ENCODE results near the gene JAKMIP3.

Gene JAKMIP3

DNA sequence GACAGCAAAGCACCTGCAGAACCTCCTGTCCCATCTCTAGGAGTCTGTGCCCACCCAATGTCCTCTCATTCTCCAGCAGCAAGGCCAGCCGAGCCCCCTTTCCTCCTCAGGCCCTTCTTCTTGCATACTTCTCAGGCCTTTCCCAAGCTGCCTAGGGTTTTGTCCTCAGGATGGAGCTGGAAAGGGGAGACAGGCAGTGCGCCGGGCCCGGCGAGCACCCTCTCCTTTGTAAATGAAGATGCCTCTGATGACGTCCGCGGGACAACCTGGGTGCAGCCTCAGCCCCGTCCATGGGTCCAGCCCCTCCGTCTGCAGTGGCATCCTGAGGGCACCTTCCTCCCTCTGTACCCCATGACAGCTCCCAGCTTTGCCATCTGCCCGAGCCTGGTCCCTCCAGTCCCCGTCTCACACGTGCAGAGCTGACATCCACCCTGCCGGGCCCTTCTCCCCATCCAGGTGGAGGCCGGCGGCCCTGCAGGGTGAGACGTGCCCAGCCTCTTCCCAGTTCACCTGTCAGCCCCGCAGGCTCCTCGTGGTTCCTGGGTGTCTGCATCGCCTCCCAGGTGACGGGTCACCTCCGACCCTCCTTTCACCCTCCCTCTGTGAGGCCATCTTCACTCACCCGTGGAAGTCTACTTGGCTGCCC lies 36.4 kb downstream of the JAKMIP3 start:
- H3K36me3 ChIP-seq (ENCODE audit: insufficient read depth, low read depth, low read length), result no peaks in the 10 kb centered on the region
- no peaks in the 10 kb centered on the region for H3K4me1 ChIP-seq (ENCODE audit: insufficient read depth, low read length)
- H3K27me3 ChIP-seq (ENCODE audit: insufficient read depth, low read length), result no peaks in the 10 kb centered on the region
- no peak overlapping the region for H3K9ac ChIP-seq (ENCODE audit: low read depth, low read length)
- no peak overlapping the region for H3K27ac ChIP-seq (ENCODE audit: low read length)
- no peaks in the 10 kb centered on the region for H3K9me3 ChIP-seq (ENCODE audit: insufficient read depth, low read depth, low read length)
- no peak overlapping the region for H3K4me3 ChIP-seq (ENCODE audit: low read length)

DNA sequence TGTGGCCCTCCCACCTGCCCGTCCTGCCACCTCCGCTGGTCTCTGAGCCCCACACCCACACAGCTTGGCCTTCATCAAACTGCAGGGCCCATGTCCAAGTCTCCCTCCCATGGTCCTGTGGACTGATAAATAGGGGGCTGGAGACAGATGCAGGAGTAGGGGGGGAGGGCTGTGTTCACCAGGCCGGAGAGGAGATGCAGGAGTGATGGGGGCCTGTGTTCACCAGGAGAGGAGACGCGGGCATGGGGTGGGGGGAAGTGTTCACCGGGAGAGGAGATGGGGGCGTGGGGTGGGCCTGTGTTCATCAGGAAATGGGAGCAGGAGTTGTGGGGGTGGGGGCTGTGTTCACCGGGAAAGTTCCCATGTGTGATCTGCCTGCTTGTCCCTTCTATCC lies 37.0 kb downstream of the JAKMIP3 start:
- no peaks in the 10 kb centered on the region for H3K9me3 ChIP-seq (ENCODE audit: insufficient read depth, low read depth, low read length)
- no peak overlapping the region for H3K9ac ChIP-seq (ENCODE audit: low read depth, low read length)
- no peaks in the 10 kb centered on the region for H3K4me1 ChIP-seq (ENCODE audit: insufficient read depth, low read length)
- no peaks in the 10 kb centered on the region for H3K27me3 ChIP-seq (ENCODE audit: insufficient read depth, low read length)
- H3K4me3 ChIP-seq (ENCODE audit: low read length), result no peak overlapping the region
- H3K36me3 ChIP-seq (ENCODE audit: insufficient read depth, low read depth, low read length), result no peaks in the 10 kb centered on the region
- H3K27ac ChIP-seq (ENCODE audit: low read length), result no peak overlapping the region

DNA sequence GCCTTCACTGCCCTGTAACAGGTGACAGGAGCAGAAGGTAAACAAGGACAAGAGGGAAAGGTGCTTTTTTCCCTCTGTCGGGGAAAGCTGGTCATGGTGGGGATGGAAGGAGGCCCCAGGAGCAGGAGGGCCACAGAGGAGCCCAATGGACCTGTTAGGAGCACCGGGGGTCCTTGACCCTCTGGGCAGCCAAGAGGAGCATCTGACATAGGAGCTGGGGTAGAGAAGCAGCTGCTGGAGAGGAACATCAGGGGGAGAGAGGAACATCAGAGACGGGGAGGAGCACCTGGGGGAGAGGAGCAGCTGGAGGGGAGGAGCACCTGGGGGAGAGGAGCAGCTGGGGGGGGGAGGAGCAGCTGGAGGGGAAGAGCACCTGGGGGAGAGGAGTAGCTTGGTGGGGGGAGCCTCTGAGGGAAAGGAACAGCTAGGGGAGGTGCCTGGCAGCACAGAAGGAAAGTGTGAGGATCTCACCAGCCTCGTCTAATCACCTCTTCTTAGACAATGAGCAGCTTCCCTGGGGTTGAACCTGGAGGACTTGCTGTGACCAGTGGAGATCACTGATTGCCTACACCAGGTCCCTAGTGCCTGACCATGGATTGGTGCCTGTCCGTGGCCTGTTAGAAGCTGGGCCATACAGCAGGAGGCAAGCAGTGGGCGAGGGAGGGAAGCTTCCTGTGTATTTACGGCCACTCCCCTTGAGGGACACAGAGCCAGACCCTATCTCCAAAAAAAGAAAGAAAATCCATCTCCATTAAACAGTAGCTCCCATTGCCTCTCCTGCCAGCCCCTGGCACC lies 37.6 kb downstream of the JAKMIP3 start:
- H3K27me3 ChIP-seq (ENCODE audit: insufficient read depth, low read length), result no peaks in the 10 kb centered on the region
- H3K27ac ChIP-seq (ENCODE audit: low read length), result no peak overlapping the region
- H3K4me3 ChIP-seq (ENCODE audit: low read length), result no peak overlapping the region
- H3K9ac ChIP-seq (ENCODE audit: low read depth, low read length), result no peak overlapping the region
- no peaks in the 10 kb centered on the region for H3K4me1 ChIP-seq (ENCODE audit: insufficient read depth, low read length)
- no peaks in the 10 kb centered on the region for H3K9me3 ChIP-seq (ENCODE audit: insufficient read depth, low read depth, low read length)
- H3K36me3 ChIP-seq (ENCODE audit: insufficient read depth, low read depth, low read length), result no peaks in the 10 kb centered on the region

DNA sequence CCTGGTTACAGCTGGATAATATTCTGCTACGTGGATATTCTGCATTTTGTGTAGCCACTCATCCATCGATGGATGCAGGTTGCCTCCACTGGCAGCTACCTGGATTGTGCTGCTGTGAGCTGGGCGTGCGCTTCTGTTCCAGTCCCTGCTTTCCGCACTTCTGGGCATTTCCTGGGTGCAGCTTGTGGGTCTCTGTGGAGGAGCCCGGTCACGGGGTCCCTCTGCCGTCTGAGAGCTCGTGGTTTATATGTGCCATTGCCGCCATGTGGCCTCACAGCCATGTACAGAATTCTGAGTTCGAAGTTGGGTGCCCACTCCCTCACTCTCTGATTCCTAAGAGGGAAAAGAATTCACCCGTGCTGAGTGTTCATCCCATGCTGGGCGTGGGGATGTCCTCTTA lies 38.3 kb downstream of the JAKMIP3 start:
- H3K9ac ChIP-seq (ENCODE audit: low read depth, low read length), result no peak overlapping the region
- no peaks in the 10 kb centered on the region for H3K9me3 ChIP-seq (ENCODE audit: insufficient read depth, low read depth, low read length)
- no peaks in the 10 kb centered on the region for H3K4me1 ChIP-seq (ENCODE audit: insufficient read depth, low read length)
- H3K4me3 ChIP-seq (ENCODE audit: low read length), result no peak overlapping the region
- H3K27ac ChIP-seq (ENCODE audit: low read length), result no peak overlapping the region
- no peaks in the 10 kb centered on the region for H3K27me3 ChIP-seq (ENCODE audit: insufficient read depth, low read length)
- no peaks in the 10 kb centered on the region for H3K36me3 ChIP-seq (ENCODE audit: insufficient read depth, low read depth, low read length)

DNA sequence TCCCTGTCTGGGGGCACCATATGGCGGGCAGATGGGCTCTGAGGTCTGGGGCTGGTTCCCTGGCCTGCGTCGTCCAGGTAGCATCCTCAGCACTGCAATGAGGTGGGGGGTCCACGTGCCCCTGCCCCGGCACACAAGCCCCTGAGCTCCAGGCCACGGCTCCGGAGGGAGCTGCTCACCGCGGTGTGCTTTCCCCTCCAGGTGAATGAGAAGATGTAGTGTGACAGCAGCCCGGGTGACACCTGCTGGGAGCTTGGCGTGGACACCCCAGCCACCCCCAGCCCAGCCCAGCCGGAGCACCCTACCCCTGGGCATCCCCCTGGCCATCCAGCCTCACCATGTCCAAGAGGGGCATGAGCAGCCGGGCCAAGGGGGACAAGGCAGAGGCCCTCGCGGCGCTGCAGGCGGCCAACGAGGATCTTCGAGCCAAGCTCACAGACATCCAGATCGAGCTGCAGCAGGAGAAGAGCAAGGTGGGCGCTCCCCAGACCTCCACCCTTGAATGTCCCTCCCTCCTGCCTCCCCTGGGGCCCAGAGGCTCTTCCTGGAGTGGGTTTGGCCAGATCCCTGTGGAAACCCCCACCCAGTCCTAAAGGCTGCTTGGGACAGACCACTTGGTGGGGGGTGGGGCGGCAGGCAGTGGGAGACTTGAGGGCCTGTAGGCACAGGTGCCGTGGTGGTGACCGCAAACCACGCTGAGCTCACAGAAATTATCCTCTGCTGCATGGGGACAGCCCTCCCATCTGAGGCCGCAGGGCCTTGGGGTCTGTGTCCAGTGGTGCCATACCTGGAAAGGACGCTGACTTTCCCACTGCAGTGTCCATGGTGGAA lies 38.9 kb downstream of the JAKMIP3 start:
- Histone ChIP-seq H3K9me3 (ENCODE audit: insufficient read depth, low read depth, low read length) (no peaks in the 10 kb centered on the region), H3K27ac (ENCODE audit: low read length) (no peak overlapping the region), H3K4me1 (ENCODE audit: insufficient read depth, low read length) (no peaks in the 10 kb centered on the region), H3K9ac (ENCODE audit: low read depth, low read length) (no peak overlapping the region), H3K27me3 (ENCODE audit: insufficient read depth, low read length) (no peaks in the 10 kb centered on the region), H3K36me3 (ENCODE audit: insufficient read depth, low read depth, low read length) (no peaks in the 10 kb centered on the region), H3K4me3 (ENCODE audit: low read length) (no peak overlapping the region)

GRCh38 chr10:132105302-132105995 lies 39.7 kb downstream of the JAKMIP3 start:
- no peaks in the 10 kb centered on the region for H3K27me3 ChIP-seq (ENCODE audit: insufficient read depth, low read length)
- no peaks in the 10 kb centered on the region for H3K9me3 ChIP-seq (ENCODE audit: insufficient read depth, low read depth, low read length)
- no peaks in the 10 kb centered on the region for H3K4me1 ChIP-seq (ENCODE audit: insufficient read depth, low read length)
- no peak overlapping the region for H3K9ac ChIP-seq (ENCODE audit: low read depth, low read length)
- H3K4me3 ChIP-seq (ENCODE audit: low read length), result no peak overlapping the region
- H3K27ac ChIP-seq (ENCODE audit: low read length), result no peak overlapping the region
- no peaks in the 10 kb centered on the region for H3K36me3 ChIP-seq (ENCODE audit: insufficient read depth, low read depth, low read length)

DNA sequence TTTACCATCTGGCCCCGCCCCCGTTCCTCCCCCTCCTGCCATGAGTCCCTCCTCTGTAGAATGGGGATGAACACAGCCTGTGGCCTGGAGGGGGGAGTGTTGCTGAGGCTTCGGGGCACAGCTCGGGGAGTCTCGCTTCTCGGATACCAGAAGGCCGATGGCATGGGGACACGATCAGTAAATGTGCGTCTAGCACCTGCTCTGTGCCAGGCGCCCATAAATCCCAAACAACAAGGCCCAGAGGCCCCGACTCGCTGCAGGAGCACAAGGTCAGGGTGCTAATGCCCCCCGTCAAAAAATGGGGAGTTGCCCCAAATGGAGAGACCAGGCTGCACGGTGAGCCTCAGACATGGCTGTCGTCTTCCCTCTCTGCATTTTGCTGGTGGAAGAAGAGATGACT lies 40.7 kb downstream of the JAKMIP3 start:
- H3K9me3 ChIP-seq (ENCODE audit: insufficient read depth, low read depth, low read length), result no peaks in the 10 kb centered on the region
- H3K27me3 ChIP-seq (ENCODE audit: insufficient read depth, low read length), result no peaks in the 10 kb centered on the region
- H3K9ac ChIP-seq (ENCODE audit: low read depth, low read length), result no peak overlapping the region
- H3K4me3 ChIP-seq (ENCODE audit: low read length), result no peak overlapping the region
- H3K27ac ChIP-seq (ENCODE audit: low read length), result no peak overlapping the region
- H3K4me1 ChIP-seq (ENCODE audit: insufficient read depth, low read length), result no peaks in the 10 kb centered on the region
- H3K36me3 ChIP-seq (ENCODE audit: insufficient read depth, low read depth, low read length), result no peaks in the 10 kb centered on the region

GRCh38 chr10:132107186-132107948 lies 41.6 kb downstream of the JAKMIP3 start:
- Histone ChIP-seq H3K27ac (ENCODE audit: low read length) (no peak overlapping the region), H3K9ac (ENCODE audit: low read depth, low read length) (no peak overlapping the region), H3K4me1 (ENCODE audit: insufficient read depth, low read length) (no peaks in the 10 kb centered on the region), H3K36me3 (ENCODE audit: insufficient read depth, low read depth, low read length) (no peaks in the 10 kb centered on the region), H3K27me3 (ENCODE audit: insufficient read depth, low read length) (no peaks in the 10 kb centered on the region), H3K9me3 (ENCODE audit: insufficient read depth, low read depth, low read length) (no peaks in the 10 kb centered on the region), H3K4me3 (ENCODE audit: low read length) (no peak overlapping the region)

DNA sequence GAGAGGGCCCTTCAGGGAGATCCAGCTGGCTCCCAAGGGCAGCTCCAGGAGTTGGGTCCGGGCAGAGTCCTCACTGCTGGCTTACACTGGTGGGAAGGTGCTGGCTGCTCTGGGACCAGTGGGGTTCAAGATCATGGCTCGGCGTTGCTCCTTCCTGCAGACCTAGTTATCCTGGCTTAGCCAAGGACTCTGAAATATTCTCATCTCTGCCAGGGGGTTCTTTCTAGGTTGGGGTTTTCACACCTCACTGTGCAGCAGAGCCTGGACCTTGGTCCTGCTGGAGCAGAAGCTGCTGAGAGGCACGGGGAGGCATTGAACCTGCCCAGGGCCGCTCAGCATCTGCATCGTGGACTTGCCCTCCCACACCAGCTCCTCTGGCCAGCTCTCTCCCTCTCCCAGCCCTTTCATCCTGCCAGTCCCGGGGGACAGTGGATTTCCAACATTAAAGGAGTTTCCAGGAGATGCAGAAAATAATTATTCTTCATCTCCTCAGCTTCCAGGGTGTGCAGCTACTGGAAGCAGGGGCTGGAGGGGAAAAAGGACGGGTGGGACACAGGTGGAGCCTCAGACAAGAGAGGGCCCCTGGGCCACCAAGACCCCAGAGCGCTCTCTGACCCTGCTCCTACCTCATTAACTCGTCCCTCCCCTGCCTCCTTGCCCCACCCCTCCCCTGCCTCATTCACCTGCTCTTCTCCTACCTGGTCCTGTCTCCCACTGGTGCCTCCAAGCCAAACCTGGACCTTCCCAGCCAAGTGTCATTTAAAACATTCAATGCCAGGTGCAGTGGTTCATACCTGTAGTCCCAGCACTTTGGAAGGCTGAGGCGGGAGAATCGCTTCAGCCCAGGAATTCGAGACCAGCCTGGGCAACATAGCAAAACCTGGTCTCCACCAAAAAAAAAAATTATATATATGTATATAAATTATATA lies 42.5 kb downstream of the JAKMIP3 start:
- H3K27me3 ChIP-seq (ENCODE audit: insufficient read depth, low read length), result no peaks in the 10 kb centered on the region
- H3K27ac ChIP-seq (ENCODE audit: low read length), result no peak overlapping the region
- no peaks in the 10 kb centered on the region for H3K4me1 ChIP-seq (ENCODE audit: insufficient read depth, low read length)

GRCh38 chr10:132109341-132110110 lies 43.8 kb downstream of the JAKMIP3 start:
- Histone ChIP-seq H3K36me3 (ENCODE audit: insufficient read depth, low read depth, low read length) (no peaks in the 10 kb centered on the region), H3K4me1 (ENCODE audit: insufficient read depth, low read length) (no peaks in the 10 kb centered on the region), H3K27ac (ENCODE audit: low read length) (no peak overlapping the region), H3K4me3 (ENCODE audit: low read length) (no peak overlapping the region), H3K9me3 (ENCODE audit: insufficient read depth, low read depth, low read length) (no peaks in the 10 kb centered on the region), H3K9ac (ENCODE audit: low read depth, low read length) (no peak overlapping the region), H3K27me3 (ENCODE audit: insufficient read depth, low read length) (no peaks in the 10 kb centered on the region)

More for the DNA sequence above, 42.5 kb downstream of the JAKMIP3 start:
- H3K4me3 ChIP-seq (ENCODE audit: low read length), result no peak overlapping the region
- H3K36me3 ChIP-seq (ENCODE audit: insufficient read depth, low read depth, low read length), result no peaks in the 10 kb centered on the region
- no peaks in the 10 kb centered on the region for H3K9me3 ChIP-seq (ENCODE audit: insufficient read depth, low read depth, low read length)
- H3K9ac ChIP-seq (ENCODE audit: low read depth, low read length), result no peak overlapping the region

All from iPS-20b (cell line).